Epithelial cell of proximal tubule (primary cell): ENCODE results near the gene B4GALT1. TPM values are rescaled to one million over a fixed set of nuclear protein-coding genes. Genes with fewer than 3 reads are reported as not detected.

Experiments used
- DNase-seq: peaks from one replicate; pipeline ENCODE4 v3.0.0-alpha.2; 2011; ENCODE audit warnings: low read depth
- H3K4me3 ChIP-seq: 2 replicates; pipeline ENCODE4 v1.5.1; 2011; ENCODE audit warnings: low read depth, mild to moderate bottlenecking, low read length
- total RNA-seq: library from RNA; depleted of rRNA; stranded (reverse); fragments of >200 nt; gene quantifications from 2 replicates; pipeline ENCODE4 v1.2.3, GENCODE V29; 2015
- TF ChIP-seq, protein P1 (sequence below): conservative IDR thresholded peaks from 2 replicates; pipeline ENCODE4 v1.5.1; 2012; ENCODE audit warnings: low read depth, mild to moderate bottlenecking, low read length

Gene B4GALT1
- total RNA-seq, 1 donor from 2014 or later: 60.7 TPM

DNA sequence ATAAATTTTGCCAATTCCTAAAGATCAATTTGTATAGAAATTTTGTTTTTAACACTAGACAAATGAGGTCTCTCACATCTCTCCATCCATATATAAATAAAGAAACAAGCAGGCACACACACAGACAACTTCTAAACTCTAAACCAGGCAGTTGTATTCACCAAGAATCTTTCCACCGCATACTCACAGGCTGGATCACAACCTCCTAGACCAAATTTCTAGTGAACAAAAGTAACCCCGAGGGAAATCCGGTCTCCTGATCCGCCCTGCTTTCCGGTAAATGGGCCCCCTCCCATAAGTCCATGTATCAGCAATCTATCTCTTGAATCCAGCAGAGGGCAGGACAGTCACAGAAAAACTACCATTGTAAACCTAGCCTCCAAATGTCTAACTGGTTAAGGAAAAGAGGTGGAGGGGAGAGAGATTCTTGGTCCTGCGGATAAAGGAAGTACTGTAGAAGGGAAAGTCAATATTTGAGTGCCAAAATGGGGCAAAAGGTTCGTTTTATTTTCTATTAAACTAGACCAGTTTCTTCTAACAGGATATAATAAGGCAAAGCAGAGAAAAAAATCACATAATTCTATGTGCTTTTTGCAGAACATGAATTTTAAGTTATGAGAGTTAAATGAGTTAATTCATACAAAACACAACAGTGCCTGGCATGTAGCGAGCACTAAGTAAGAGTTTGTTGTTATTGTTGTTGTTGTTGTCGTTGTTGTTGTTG is 85.8 kb downstream of the B4GALT1 start:
- DNase-seq: peak; percentile 47
- TF ChIP-seq, protein P1, sequence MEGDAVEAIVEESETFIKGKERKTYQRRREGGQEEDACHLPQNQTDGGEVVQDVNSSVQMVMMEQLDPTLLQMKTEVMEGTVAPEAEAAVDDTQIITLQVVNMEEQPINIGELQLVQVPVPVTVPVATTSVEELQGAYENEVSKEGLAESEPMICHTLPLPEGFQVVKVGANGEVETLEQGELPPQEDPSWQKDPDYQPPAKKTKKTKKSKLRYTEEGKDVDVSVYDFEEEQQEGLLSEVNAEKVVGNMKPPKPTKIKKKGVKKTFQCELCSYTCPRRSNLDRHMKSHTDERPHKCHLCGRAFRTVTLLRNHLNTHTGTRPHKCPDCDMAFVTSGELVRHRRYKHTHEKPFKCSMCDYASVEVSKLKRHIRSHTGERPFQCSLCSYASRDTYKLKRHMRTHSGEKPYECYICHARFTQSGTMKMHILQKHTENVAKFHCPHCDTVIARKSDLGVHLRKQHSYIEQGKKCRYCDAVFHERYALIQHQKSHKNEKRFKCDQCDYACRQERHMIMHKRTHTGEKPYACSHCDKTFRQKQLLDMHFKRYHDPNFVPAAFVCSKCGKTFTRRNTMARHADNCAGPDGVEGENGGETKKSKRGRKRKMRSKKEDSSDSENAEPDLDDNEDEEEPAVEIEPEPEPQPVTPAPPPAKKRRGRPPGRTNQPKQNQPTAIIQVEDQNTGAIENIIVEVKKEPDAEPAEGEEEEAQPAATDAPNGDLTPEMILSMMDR: peak; percentile 84
- peak overlapping the region; percentile 20 for H3K4me3 ChIP-seq

DNA sequence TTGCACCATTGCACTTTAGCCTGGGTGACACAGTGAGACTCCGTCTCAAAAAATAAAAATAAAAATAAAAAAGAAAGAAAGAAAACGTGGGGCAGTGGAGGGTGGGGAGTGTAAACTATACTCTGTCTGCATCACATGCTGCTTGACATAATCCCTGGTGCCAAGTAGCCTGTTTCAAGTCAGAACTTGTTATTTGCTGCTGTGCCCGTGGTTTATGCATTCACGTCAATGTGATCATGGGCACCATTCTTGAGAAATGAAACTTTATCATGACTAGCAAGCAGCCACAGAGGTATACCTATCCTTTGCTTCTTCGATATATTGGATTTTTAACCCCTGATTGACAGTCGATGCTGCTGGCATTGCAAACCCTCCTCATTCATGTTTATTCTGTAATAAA is 86.6 kb downstream of the B4GALT1 start:
- no peak overlapping the region for H3K4me3 ChIP-seq
- no peak for DNase-seq
- TF ChIP-seq, protein P1: no peak

DNA sequence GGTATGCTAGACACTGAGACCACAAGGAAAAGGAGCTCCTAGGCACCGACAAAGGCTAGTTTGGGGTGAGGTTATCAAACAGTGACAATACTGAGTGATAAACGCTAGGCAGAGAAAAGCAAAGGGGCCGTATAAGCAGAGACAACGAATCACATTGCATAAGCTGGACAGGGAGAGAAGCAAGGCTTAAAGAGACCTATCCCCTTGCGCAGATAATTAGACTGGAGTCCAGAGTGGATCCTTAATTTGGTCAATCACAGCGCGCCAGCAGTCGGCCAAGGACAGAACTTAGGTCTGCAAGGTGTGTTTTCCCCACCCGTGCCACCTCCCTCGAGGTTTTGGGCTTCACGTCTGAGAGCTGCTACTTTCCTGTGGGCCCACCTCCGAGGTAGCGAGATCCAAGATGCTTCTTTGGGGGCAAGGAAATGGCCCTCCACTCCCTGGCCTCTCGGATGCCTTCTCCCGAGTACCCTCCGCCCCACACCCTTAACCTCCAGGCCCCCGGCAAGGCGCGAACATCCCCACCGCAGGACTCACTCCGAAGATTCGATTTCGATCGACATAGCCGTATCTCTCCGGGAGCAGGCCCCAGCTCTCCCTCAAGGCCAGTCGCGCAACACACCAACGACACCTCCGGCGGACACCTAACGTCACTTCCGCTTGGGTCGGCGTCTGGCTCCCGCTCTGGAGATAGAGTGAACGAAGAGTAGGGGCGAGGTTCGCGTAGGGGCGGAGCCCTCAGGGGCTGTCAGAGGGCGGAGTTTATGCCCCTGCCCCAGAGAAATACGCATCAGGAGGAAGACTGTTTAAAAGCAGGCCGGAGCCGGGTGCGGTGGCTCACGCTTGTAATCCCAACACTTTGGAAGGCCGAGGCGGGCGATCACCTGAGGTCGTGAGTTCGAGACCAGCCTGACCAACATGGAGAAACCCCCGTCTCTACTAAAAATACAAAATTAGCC is 90.8 kb downstream of the B4GALT1 start, which contains the start of gene SMU1:
Gene SMU1, minus strand, starts transcription at position 629 of the 959 bp plus-strand sequence. Its CDS starts 66 bp downstream, at position 563.
- DNase-seq: peak; percentile 80
- TF ChIP-seq, protein P1: no peak
- peak within 1 kb of the TSS; percentile 67 for H3K4me3 ChIP-seq

DNA sequence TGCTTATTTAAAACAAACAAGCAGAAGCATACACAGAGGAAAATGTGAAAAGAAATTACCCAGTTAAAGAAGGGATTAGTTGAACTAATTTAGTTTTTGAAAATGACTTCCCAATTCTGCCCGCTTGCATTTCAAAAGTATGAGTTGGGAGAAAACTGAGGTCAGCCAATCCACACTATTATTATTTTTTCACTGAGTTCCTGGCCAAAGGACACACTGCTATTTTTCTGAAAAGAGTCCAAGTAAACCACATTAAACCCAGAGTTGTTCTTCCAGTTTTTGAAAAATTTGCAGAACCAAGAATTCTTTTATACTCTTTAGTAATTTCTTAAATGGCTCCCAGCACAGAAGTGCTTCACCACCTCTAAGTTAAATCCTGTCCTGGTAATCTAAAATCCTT is 98.1 kb downstream of the B4GALT1 start:
- no peak for DNase-seq
- no peak overlapping the region for H3K4me3 ChIP-seq
- TF ChIP-seq, protein P1: no peak

DNA sequence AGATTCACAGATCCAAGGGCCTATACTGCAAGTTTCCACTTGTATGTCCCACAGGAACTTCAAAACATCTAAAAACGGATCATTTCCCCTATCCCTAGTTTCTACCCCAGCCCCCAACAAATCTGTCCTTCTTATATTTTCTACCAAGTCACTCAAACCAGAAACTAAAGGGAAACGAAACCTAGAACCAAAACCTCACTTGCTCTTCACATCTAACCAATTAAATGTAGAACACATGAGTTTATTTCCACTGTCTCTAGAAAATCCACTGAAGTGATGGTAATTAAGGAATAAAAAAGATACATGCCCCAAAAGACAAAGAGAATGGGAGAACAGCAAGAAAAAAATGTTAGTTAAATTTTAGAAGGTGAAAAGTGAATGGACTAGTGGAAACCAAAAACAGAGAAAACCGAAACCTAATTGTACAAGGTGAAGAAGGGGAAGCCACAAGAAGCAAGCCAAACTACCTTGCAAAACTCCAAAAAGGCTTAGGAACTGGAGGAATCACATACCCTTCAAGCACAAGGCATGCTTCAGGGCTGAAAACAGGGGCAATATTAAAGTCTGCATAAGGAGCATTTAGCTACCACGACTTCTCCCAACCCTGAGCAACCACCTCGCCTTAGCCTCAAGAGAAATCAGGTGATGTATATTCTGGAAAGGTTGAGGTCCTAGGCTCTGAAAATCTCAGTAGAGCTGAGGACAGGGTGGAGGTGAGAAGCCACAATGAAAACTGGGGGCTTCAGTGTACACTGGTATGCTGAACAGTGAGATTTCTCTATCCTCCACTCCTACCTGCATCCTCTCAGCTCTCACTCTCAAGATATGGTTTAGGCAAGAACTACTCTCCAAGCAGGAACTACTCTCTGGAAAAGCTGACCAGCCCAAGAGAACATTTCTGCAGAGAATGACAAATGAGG is 101.7 kb downstream of the B4GALT1 start:
- TF ChIP-seq, protein P1: no peak
- no peak overlapping the region for H3K4me3 ChIP-seq
- DNase-seq: no peak

Other genes with a start within 250 kb of the B4GALT1 start
- gene APTX, start 165.7 kb downstream of the B4GALT1 start, total RNA-seq: 20.9 and 39.8 TPM in 2 replicates
- 149 and 227 TPM in 2 replicates for gene DNAJA1, start 142.1 kb downstream of the B4GALT1 start, total RNA-seq
- 14.4 and 17.9 TPM in 2 replicates for gene SMU1, start 90.7 kb downstream of the B4GALT1 start, total RNA-seq
- not detected in 2 replicates for gene SPINK4, start 72.8 kb upstream of the B4GALT1 start, total RNA-seq
- 33.7 and 38.5 TPM in 2 replicates for gene BAG1, start 97.4 kb upstream of the B4GALT1 start, total RNA-seq
- 64.0 and 76.7 TPM in 2 replicates for gene CHMP5, start 97.7 kb upstream of the B4GALT1 start, total RNA-seq
- gene NFX1, start 123.2 kb upstream of the B4GALT1 start, total RNA-seq: 14.2 and 15.6 TPM in 2 replicates
- not detected in 2 replicates for gene AQP7, start 235.2 kb upstream of the B4GALT1 start, total RNA-seq